Measurements from ENCODE around the gene PDE4DIP.
"Not testable (repeated sequence)": the region's sequence is repeated elsewhere in the genome, so short reads cannot be mapped to it uniquely, and the experiment has no call there.

Gene PDE4DIP

DNA sequence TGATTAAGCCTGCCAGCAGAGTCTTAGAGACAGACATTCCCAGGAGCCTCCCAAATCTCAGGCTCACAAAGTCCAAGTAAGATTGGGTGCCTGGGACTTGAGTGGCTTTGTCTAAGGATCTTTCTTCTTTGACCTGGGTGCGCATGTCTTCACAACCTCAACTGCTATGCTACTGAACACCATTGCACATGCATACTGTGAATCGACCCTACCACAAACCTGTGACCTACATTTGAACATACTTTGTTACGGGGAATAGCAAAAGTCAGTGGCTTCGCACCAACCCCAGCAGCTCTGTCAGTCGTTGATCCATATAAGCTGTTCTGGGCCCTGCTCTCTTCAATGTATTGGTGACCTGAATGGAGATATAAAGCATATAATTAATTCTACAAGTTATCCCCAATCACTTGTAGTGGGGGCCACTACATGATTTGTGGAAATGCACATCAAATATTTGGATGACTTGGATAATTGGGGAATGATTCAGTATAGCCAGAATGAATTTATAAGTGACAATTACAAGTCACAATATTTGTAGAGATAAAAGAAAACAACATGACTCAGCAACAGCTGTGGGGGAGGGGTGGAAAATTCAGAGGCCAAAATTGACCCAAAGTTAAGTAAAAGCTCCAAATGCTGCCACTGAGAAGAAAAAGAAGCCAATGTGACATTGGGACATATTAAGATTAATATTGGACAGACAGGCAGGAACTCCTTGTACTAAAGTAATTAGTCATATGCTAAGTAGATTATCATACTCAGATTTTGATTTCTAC lies 152.4 kb downstream of the PDE4DIP start:
- H3K4me3 ChIP-seq (replicated peaks in 1 of 2; ENCODE audit: low read depth in 2 of 2, low read length in 2 of 2): not testable (repeated sequence)
- peak; percentile 7 to 18 for DNase-seq (ENCODE audit: low read depth in 2 of 2)

DNA sequence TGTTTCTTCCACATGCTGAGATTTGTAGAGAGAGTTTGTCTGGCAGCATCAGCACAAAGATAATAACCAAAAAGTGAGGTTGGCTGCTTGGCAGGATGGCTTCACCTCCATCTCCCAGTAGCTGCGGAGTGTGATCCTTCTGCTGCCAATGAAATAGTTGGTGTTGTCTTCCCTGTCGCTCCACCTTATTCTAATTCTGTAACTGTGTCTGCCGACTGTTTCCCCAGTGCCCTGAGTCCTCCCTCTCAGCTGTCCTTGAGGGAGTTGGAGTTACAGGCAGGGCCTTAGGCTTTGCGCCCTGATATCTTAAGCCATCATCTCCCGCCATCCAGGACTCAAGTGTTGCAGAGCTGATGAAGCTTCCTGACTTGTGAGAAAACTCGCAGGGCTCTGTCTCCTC lies 153.2 kb downstream of the PDE4DIP start:
- not testable (repeated sequence) for H3K4me3 ChIP-seq (replicated peaks in 1 of 2; ENCODE audit: low read depth in 2 of 2, low read length in 2 of 2); DNase-seq (ENCODE audit: low read depth in 2 of 2)

DNA sequence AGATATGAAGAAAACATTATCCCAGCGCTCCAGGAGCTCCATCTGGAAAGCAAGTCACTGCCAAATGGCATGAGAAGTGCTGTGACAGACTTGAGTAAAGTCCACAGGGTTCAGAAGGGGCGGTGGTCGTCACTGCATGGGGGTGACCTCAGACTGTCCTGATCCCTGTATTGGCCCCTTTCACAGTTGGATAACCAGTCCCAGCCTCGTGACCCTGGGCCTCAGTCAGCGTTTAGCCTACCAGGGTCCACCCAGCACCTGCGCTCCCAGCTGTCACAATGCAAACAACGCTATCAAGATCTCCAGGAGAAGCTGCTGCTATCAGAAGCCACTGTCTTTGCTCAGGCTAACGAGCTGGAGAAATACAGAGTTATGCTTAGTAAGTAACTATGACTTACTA lies 158.4 kb downstream of the PDE4DIP start:
- not testable (repeated sequence) for DNase-seq (ENCODE audit: low read depth in 2 of 2); H3K4me3 ChIP-seq (replicated peaks in 1 of 2; ENCODE audit: low read depth in 2 of 2, low read length in 2 of 2)

DNA sequence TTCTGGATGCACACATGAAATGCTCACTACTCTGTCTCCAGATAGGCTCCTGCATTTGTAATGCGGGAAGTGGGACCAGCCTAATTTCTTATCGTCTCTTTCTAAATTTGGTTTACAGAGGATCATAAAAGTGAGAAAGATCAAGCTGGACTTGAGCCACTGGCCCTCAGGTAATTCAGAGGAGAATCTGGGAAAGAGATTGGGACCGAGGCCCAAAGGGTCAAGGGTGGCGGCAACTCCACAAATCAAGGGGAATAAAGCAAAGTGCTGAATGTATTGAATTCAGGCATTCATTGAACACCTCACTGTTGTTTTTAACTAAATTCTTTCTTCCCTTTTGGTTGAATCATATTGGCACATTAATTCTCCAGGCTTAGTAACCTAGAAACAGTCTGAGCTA lies 164.1 kb downstream of the PDE4DIP start:
- not testable (repeated sequence) for H3K4me3 ChIP-seq (replicated peaks in 1 of 2; ENCODE audit: low read depth in 2 of 2, low read length in 2 of 2); DNase-seq (ENCODE audit: low read depth in 2 of 2)

DNA sequence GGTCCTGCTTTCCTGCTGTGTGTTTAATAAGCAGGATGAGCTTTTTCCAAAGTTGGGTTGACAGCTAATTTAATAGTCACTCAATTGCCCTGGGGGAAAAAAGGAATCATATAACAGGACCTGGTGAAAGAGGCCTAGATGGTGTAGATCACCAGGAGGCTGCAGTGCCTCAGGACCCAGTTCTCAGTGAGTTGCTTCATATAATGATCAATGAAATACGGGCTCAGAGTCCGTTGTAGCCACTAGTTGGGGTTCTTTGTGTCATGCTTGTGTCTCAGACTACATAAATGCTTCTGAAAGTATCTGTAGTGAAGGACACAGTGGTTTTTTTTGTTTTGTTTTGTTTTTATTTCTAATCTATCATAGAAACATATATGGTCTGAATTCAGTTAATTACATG lies 164.5 kb downstream of the PDE4DIP start:
- not testable (repeated sequence) for DNase-seq (ENCODE audit: low read depth in 2 of 2); H3K4me3 ChIP-seq (replicated peaks in 1 of 2; ENCODE audit: low read depth in 2 of 2, low read length in 2 of 2)

DNA sequence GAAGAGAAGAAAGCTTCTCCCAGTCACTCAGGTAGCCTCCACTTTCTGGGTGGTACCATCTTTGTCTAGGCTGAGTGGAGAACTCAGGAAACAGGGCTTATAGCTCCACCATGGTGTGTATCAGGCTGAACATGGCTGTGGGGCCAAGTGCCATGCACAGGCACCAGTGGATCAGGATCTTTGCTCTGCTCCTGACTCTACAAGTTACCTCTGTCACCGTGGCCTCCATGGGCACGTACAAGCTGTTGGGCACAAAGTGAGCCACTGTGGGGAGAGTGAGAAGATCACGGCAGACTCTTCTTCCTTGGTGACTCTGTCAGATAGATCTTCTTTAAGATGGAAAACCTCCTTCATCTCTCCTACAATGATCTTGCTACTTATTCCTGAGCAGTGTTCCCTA lies 165.5 kb downstream of the PDE4DIP start:
- DNase-seq (ENCODE audit: low read depth in 2 of 2); H3K4me3 ChIP-seq (replicated peaks in 1 of 2; ENCODE audit: low read depth in 2 of 2, low read length in 2 of 2): not testable (repeated sequence)

DNA sequence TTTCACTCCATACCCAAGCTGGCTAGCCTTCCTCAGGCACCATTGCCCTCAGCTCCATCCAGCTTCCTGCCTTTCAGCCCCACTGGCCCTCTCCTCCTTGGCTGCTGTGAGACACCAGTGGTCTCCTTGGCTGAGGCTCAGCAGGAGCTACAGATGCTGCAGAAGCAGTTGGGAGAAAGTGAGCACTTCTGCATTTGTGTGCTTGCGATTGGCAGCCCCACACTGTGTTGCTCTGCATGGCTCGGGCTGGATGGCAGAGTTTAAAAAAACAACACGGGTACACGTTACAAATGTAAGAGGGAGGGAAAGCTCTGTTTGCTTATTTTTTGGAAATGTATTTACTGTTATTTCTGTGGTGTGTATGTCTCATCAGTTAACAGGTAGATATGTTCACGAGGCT lies 168.4 kb downstream of the PDE4DIP start:
- H3K4me3 ChIP-seq (replicated peaks in 1 of 2; ENCODE audit: low read depth in 2 of 2, low read length in 2 of 2); DNase-seq (ENCODE audit: low read depth in 2 of 2): not testable (repeated sequence)

DNA sequence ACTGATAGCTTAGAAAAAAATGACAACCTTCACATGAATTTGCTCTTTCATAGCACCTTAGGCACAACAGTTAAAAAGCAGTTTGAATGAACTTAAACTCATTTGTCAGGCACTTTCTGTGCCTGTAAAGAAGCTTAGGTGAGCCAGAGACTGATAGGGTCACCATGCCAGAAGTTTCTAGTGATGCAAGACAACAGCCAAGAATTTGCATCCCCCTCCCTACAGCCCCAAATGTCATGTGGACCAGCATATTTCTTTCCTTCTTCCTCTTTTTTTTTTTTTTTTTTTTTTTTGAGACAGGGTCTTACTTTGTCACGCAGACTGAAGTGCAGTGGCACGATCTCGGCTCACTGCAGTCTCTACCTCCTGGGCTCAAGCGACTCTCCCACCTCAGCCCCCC lies 169.3 kb downstream of the PDE4DIP start:
- DNase-seq (ENCODE audit: low read depth in 2 of 2); H3K4me3 ChIP-seq (replicated peaks in 1 of 2; ENCODE audit: low read depth in 2 of 2, low read length in 2 of 2): not testable (repeated sequence)

DNA sequence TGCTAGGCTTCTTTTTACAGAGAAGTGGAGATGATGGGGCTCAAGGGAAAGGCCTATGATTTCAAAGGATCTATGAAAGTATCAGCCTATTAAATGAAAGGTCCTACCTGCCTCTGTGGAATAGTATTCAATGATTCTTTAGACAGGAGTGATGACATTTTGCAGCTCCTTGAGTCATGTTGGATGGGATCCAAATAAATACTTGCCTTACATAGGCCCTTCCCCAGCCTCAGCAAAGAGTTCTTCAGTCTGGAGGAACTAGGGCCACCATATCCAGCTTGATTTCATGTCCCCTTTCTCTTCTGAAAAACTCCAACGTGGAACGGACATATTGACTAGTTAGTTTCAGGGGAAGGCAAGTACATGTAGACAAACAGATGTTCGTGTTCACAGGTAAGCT lies 171.3 kb downstream of the PDE4DIP start:
- DNase-seq (ENCODE audit: low read depth in 2 of 2); H3K4me3 ChIP-seq (replicated peaks in 1 of 2; ENCODE audit: low read depth in 2 of 2, low read length in 2 of 2): not testable (repeated sequence)

DNA sequence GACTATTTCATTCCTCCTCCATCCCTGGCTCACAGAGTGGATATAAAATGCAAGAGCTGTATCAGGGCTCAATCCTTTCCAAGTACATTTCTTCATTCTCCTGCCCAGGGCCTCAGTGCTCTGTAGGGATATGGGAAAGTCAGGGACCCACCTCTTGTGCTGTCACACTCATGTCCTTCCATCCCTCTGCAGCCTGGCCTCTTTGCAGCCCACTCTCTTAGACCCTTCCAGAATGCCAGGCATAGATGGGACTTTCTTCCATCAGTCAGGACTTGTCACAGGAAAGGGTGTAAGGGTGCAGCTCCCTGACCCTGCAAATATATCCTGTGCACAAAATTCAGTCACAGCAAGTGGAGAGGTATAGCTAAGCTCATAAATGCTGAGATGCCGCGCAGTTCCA lies 172.4 kb downstream of the PDE4DIP start:
- not testable (repeated sequence) for DNase-seq (ENCODE audit: low read depth in 2 of 2); H3K4me3 ChIP-seq (replicated peaks in 1 of 2; ENCODE audit: low read depth in 2 of 2, low read length in 2 of 2)

DNA sequence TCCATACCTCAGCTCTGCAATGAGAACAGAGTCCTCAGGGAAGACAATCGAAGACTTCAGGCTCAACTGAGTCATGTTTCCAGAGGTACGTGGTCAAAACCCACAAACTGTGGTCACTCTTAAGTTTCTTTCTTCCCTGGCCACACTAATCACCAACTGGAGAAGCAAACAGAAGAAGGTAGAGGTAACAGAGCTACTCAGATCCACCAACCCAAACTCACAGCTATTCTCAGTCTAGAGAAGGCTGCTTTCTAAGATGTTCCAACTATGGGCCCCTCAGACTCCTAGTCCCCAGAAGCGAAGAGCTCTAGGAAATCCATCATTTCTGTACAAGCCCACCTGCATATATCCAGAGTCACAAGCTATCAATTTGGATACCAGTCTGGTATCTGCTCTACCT lies 174.3 kb downstream of the PDE4DIP start:
- not testable (repeated sequence) for H3K4me3 ChIP-seq (replicated peaks in 1 of 2; ENCODE audit: low read depth in 2 of 2, low read length in 2 of 2); DNase-seq (ENCODE audit: low read depth in 2 of 2)

DNA sequence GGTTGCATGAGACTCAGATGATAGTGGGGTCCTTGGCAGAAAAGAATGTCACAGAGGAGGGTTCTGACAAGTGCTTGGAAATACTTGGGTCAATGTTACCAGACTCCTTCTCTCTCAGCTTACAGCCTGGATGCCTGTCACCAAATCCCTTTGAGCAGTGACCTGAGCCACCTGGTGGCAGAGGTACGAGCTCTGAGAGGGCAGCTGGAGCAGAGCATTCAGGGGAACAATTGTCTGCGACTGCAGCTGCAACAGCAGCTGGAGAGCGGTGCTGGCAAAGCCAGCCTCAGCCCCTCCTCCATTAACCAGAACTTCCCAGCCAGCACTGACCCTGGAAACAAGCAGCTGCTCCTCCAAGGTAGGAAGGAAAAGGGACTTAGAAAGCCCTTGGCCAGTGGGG lies 180.1 kb downstream of the PDE4DIP start:
- H3K4me3 ChIP-seq (replicated peaks in 1 of 2; ENCODE audit: low read depth in 2 of 2, low read length in 2 of 2); DNase-seq (ENCODE audit: low read depth in 2 of 2): not testable (repeated sequence)

DNA sequence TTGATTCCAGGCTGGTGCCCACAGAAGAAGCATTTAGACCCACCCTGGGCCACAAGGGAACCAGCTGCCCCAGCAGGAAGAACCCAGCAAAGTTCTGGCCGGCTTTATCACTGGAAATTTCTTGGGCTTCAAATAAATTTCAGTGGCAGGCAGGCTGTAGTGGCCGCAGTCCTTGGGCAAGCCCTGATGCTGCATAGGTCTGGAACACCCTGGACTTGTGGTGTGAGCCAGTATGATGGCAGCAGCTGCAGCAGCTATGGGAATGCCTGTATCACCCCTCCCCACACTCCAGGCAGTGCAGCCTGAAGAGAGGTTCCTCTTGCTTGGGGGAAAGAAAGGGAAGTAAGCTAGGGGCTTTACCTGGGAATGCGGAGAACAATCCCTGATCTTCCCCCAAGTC lies 189.7 kb downstream of the PDE4DIP start:
- not testable (repeated sequence) for H3K4me3 ChIP-seq (replicated peaks in 1 of 2; ENCODE audit: low read depth in 2 of 2, low read length in 2 of 2); DNase-seq (ENCODE audit: low read depth in 2 of 2)

DNA sequence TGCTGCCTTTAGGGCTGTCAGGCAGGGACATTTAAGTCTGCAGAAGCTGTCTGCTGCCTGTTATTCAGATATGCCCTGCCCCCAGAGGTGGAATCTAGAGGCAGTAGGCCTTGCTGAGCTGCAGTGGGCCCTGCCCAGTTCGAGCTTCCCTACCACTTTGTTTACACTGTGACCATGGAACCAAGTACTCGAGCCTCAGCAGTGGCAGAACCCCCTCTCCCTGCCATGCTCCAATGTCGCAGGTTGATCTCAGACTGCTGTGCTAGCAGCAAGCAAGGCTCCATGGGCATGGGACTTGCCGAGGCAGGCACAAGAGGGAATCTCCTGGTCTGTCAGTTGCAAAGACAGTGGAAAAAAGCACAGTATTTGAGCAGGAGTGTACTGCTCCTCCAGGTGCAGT lies 198.8 kb downstream of the PDE4DIP start:
- not testable (repeated sequence) for DNase-seq (ENCODE audit: low read depth in 2 of 2); H3K4me3 ChIP-seq (replicated peaks in 1 of 2; ENCODE audit: low read depth in 2 of 2, low read length in 2 of 2)

DNA sequence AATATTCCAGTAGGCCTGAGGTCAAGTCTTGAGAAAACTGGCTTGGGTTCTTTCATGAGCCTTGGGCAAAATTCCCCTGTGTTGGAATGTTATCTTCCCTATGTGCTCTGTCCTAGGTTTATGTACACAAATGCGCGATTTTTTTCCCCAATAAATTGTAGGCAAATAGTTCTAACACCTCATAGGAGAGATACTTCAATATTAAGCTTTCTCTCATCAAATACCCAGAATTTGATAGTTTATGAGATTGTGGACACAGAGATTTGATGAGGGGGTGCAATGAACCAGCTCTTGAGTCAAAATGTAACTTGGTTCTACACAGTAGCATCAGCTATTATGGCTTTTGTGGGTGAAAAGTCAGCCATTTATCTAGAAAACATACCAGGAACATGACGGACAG lies 220.4 kb downstream of the PDE4DIP start:
- not testable (repeated sequence) for DNase-seq (ENCODE audit: low read depth in 2 of 2); H3K4me3 ChIP-seq (replicated peaks in 1 of 2; ENCODE audit: low read depth in 2 of 2, low read length in 2 of 2)

DNA sequence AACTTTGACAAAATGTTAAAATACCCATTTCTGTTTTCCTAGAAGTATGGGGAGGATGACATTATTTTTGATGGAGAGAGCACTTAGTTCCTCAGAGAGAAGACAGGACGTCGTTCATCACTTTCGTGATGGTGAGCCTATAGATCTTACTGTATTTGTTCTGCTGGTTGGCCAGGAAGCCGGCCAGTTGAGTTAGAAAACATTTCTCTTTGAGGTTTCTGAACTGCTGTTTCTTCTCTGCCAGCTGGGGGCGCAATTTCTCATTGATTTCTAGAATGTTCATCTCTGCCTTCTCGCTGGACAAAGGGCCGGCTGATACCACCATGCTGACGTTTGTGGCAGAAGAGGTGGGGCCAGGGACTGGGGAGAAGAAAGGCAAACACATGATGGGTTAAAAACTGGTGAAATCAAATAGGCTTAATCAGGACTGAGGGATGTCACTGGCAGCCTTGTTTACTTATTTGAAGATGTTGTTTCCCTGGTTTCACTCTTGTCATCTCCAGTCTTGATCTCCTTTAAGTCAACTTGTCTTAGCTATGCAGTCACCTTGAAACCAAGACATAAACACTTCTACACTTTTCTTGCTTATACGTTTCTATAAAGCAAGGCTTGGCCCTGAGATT lies 231.4 kb downstream of the PDE4DIP start:
- not testable (repeated sequence) for H3K4me3 ChIP-seq (replicated peaks in 1 of 2; ENCODE audit: low read depth in 2 of 2, low read length in 2 of 2); DNase-seq (ENCODE audit: low read depth in 2 of 2)
